ENCODE results near the gene TRAPPC10.

Gene TRAPPC10

DNA sequence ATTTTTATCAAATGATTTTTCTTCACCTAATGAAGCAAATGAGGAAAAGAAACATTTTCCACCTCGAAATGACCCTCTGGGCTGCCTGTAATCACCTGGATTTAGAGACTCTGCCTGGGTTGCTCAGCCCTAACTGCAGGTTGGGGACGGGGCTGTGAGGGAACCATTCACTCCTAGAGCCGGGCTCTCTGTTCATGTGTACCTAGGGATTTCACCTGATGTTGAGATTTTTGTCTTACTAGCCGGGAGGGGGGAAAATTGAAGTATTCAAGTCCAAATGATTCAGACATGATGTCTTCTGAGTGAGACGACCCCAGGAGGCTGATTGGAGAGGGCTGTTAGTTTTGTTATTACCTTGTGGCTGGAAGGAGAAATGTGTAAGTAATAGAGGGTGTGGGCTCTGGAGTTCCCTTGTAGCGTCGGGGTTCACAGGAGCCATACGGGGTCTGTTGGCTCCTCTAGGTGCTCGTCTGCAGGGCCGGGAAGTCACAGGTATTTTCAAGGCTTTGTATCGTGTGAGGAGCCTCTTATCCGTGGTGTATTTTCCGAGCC is 52.8 kb downstream of the TRAPPC10 start:
- peaks cover 67% of the 10 kb centered on the region for H3K36me3 ChIP-seq (ENCODE audit: insufficient read depth, low read depth, low read length)
- H3K27me3 ChIP-seq (ENCODE audit: insufficient read depth, low read length), result no peaks in the 10 kb centered on the region
- no peak overlapping the region for H3K9ac ChIP-seq (ENCODE audit: low read depth, low read length)
- H3K9me3 ChIP-seq (ENCODE audit: insufficient read depth, low read depth, low read length), result no peaks in the 10 kb centered on the region
- H3K4me3 ChIP-seq (ENCODE audit: low read length), result no peak overlapping the region
- H3K27ac ChIP-seq (ENCODE audit: low read length), result no peak overlapping the region
- no peaks in the 10 kb centered on the region for H3K4me1 ChIP-seq (ENCODE audit: insufficient read depth, low read length)

DNA sequence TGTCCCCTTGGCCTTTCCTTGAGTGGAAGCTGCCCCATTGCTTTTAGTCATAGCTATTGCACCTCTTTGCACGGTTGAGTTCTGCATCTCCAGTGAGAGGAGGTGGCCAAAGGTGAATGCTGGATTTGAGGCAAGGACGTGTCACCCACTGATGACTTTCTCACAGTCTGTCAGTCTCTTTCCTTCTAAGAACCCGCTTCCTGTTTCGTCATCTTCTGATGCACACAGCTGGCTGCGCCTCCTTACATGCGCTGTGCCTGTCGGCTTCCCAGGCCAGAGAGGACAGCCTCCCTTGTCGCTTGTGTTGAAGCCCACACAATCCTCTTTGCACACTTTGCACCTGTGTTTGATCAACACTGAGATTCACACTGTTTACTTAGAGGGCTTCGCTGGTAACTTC is 53.3 kb downstream of the TRAPPC10 start:
- Histone ChIP-seq H3K36me3 (ENCODE audit: insufficient read depth, low read depth, low read length) (peaks cover 67% of the 10 kb centered on the region), H3K27ac (ENCODE audit: low read length) (no peak overlapping the region), H3K9me3 (ENCODE audit: insufficient read depth, low read depth, low read length) (no peaks in the 10 kb centered on the region), H3K27me3 (ENCODE audit: insufficient read depth, low read length) (no peaks in the 10 kb centered on the region), H3K4me1 (ENCODE audit: insufficient read depth, low read length) (no peaks in the 10 kb centered on the region), H3K4me3 (ENCODE audit: low read length) (no peak overlapping the region), H3K9ac (ENCODE audit: low read depth, low read length) (no peak overlapping the region)

DNA sequence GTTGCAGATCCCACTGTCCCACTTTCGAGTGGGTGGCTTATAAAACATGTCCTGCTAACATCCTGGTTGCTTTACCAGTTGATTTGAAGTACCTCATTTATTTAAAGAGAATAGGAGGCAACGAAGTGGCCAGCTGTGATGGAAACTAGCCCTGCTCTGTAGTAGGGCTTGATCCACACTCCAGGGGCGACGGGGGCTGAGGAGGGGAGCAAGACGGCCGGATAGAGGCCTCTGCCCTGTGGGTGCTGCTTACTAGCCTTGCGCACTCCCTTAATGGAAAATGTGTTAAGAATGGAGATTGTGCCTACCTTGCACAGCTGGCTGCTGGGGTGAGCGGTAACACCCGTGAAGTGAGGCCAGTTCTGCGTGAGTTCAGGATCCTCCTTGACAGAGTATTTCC is 54.0 kb downstream of the TRAPPC10 start:
- no peaks in the 10 kb centered on the region for H3K9me3 ChIP-seq (ENCODE audit: insufficient read depth, low read depth, low read length)
- H3K9ac ChIP-seq (ENCODE audit: low read depth, low read length), result no peak overlapping the region
- H3K4me1 ChIP-seq (ENCODE audit: insufficient read depth, low read length), result no peaks in the 10 kb centered on the region
- H3K4me3 ChIP-seq (ENCODE audit: low read length), result no peak overlapping the region
- no peaks in the 10 kb centered on the region for H3K27me3 ChIP-seq (ENCODE audit: insufficient read depth, low read length)
- H3K27ac ChIP-seq (ENCODE audit: low read length), result no peak overlapping the region
- peaks cover 67% of the 10 kb centered on the region for H3K36me3 ChIP-seq (ENCODE audit: insufficient read depth, low read depth, low read length)

DNA sequence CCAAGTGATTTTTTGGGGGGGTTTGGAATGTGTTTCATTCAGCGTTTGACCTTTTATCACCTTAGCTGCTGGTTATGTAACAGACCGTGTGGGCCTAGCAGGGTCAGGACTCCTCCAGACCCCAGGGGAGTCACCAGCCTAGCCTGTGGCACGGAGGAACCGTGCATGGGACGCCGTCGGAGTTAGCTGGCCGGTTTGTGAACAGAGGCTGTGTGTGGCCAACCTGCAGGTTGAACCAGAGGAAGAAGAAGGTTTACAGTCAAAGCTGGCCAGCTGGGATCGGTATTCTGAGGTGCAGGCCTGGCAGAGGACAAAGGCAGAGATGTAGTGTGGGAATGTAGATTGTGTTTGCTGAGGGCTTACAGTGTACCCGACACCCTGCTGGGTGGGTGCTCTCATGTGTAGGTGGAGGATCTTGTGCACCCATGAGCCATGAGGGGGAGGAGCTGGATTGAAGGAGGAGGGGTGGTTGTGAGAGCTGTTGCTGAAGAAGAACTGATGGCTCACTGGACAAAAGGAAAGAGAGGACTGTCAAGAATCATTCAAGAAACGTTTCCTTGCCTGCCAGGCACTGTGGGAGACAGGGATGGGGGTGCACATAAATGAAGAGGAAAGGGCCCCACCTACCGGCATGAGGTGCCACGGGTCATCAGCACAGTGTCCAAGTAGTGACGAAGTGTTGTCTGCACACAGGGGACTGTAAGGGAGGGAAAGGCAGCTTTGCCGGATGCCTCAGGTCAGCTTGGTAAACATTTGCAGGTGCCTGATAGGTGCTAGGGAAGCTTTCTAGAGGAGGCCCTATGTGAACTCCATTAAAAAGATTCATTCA is 55.1 kb downstream of the TRAPPC10 start:
- Histone ChIP-seq H3K9me3 (ENCODE audit: insufficient read depth, low read depth, low read length) (no peaks in the 10 kb centered on the region), H3K4me1 (ENCODE audit: insufficient read depth, low read length) (no peaks in the 10 kb centered on the region), H3K27ac (ENCODE audit: low read length) (no peak overlapping the region), H3K4me3 (ENCODE audit: low read length) (no peak overlapping the region), H3K36me3 (ENCODE audit: insufficient read depth, low read depth, low read length) (peaks cover 60% of the 10 kb centered on the region), H3K27me3 (ENCODE audit: insufficient read depth, low read length) (no peaks in the 10 kb centered on the region), H3K9ac (ENCODE audit: low read depth, low read length) (no peak overlapping the region)

DNA sequence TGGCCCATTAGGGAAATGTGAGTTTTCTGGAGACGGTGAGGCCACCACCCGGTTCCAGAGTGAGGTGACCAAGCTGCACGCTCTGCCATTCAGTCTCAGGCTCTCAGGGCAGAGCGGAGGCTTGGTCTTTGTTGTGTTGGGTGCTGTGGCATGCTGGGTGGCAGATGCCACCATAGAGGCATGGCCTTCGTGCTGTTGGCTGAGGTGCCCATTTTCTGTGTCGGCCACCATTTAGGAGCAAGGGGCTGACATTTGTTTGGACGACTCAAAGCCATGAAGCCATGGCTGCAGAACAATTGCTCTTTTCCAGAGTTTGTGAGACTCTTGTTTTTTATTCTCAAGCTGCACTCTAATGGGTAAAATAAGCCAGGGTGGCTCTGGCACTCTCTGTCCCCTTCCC is 58.3 kb downstream of the TRAPPC10 start:
- no peak overlapping the region for H3K27ac ChIP-seq (ENCODE audit: low read length)
- no peak overlapping the region for H3K9ac ChIP-seq (ENCODE audit: low read depth, low read length)
- H3K4me3 ChIP-seq (ENCODE audit: low read length), result no peak overlapping the region
- H3K9me3 ChIP-seq (ENCODE audit: insufficient read depth, low read depth, low read length), result no peaks in the 10 kb centered on the region
- no peaks in the 10 kb centered on the region for H3K27me3 ChIP-seq (ENCODE audit: insufficient read depth, low read length)
- H3K36me3 ChIP-seq (ENCODE audit: insufficient read depth, low read depth, low read length), result peaks cover 47% of the 10 kb centered on the region
- no peaks in the 10 kb centered on the region for H3K4me1 ChIP-seq (ENCODE audit: insufficient read depth, low read length)

DNA sequence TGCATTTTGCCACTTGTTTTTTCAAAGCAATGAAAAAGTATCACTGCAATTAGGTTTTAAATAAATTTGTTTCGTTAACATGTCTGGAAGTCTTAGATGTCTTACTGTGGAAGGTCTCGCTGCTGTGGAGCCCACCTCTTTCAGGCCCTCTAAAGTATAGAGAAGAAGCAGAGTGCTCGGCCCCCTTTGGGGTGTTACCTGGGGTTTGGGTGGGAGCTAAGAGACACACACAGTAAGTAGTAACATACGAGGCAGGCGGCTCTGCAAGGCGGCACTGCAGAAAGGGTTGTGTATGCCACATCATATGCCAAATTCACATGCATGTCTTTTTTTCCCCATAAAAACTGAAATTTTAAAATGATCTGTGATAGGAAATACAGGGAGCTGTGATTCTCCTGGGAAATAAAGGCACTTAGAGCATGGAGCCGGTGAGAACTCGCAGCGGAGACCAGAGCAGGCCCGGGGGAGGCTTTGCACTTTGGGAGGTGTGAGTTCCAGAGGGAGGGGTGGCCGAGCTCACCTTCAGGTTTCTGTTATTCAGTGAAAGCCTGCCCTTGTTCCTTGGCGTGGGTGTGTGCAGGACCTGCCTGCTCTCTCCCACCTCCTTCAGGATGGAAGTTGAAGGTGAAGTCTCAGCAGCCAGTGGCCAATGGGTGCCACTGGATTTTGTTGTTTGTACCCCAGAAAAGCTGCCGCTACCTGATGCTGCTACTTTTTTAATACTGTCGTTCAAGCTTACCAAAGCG is 59.4 kb downstream of the TRAPPC10 start:
- Histone ChIP-seq H3K4me3 (ENCODE audit: low read length) (no peak overlapping the region), H3K9me3 (ENCODE audit: insufficient read depth, low read depth, low read length) (no peaks in the 10 kb centered on the region), H3K4me1 (ENCODE audit: insufficient read depth, low read length) (no peaks in the 10 kb centered on the region), H3K27me3 (ENCODE audit: insufficient read depth, low read length) (no peaks in the 10 kb centered on the region), H3K36me3 (ENCODE audit: insufficient read depth, low read depth, low read length) (peaks cover 45% of the 10 kb centered on the region), H3K9ac (ENCODE audit: low read depth, low read length) (no peak overlapping the region), H3K27ac (ENCODE audit: low read length) (no peak overlapping the region)

DNA sequence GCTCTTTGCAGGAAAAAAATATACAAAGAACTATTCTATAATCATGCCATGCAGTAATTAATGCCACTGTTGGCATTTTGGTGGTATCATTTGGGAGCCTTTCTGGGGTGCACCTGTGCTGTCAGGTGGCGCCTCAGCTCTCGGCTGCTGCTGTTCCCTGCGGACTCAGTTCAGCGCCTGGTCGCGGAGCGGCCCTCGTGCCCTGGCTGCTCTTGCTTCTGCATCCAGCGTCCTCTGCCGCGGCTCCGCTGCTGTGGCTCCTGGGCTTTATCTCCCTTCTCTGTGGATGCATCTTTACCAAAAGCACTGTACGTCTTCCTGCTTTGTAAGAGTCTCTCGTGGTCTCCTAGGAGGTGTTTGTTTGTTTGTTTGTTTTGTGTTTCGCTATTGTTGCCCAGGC is 60.0 kb downstream of the TRAPPC10 start:
- no peak overlapping the region for H3K9ac ChIP-seq (ENCODE audit: low read depth, low read length)
- H3K4me3 ChIP-seq (ENCODE audit: low read length), result no peak overlapping the region
- H3K4me1 ChIP-seq (ENCODE audit: insufficient read depth, low read length), result no peaks in the 10 kb centered on the region
- H3K27ac ChIP-seq (ENCODE audit: low read length), result no peak overlapping the region
- peaks cover 45% of the 10 kb centered on the region for H3K36me3 ChIP-seq (ENCODE audit: insufficient read depth, low read depth, low read length)
- H3K9me3 ChIP-seq (ENCODE audit: insufficient read depth, low read depth, low read length), result no peaks in the 10 kb centered on the region
- no peaks in the 10 kb centered on the region for H3K27me3 ChIP-seq (ENCODE audit: insufficient read depth, low read length)

DNA sequence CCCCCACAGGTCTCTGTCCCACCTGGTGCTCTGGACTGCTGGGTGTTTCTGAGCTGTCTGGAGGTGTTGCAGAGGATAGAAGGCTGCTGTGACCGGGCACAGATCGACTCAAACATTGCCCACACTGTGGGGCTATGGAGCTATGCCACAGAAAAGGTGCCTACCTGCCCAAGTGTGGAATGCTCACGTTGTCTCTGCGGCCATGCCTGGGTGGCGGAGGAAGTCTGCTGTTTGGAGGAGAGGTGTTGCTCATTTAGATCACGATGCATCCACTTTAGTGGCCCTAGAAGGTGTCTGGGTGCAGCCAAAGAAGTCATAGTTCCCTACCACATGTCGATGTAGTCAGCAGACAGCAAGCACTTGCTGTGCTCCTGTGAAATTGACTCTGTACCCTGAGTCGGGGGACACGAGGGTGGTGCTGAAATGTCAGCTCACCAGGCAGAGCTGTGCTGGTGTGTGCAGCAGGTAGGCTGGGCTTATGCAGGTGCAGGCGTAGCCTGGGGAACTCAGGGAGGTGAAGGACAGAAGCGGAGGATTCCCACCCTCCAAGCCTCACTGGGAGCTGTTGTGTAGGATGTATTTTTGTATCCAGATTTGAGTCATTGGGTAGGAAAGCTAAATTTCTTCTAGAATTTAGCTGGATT is 62.3 kb downstream of the TRAPPC10 start:
- Histone ChIP-seq H3K4me1 (ENCODE audit: insufficient read depth, low read length) (peaks cover 6% of the 10 kb centered on the region; the same call in 1 of the 2 replicates), H3K27me3 (ENCODE audit: insufficient read depth, low read length) (no peaks in the 10 kb centered on the region), H3K9me3 (ENCODE audit: insufficient read depth, low read depth, low read length) (no peaks in the 10 kb centered on the region), H3K36me3 (ENCODE audit: insufficient read depth, low read depth, low read length) (peaks cover 61% of the 10 kb centered on the region), H3K9ac (ENCODE audit: low read depth, low read length) (no peak overlapping the region), H3K27ac (ENCODE audit: low read length) (no peak overlapping the region), H3K4me3 (ENCODE audit: low read length) (no peak overlapping the region)

DNA sequence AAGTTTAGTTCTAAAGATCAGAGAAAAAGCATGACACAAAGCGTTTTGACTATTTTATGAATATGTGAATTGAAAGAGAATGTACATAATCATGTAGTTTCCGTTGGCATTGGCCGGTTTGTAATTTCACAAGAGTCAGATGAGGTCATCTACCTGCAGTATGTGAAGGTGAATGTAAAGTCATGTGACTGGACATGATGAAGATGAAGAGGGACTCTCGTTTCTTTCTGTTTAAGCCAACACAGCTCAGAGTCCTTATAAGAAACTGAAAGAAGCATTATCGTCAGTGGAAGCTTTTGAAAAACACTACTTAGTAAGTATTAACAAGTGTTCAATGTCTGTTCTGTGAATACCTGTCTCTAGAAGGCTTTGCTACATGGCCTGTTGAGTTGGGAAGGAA is 64.2 kb downstream of the TRAPPC10 start:
- Histone ChIP-seq H3K36me3 (ENCODE audit: insufficient read depth, low read depth, low read length) (peaks cover 72% of the 10 kb centered on the region), H3K4me1 (ENCODE audit: insufficient read depth, low read length) (peaks cover 6% of the 10 kb centered on the region; the same call in 1 of the 2 replicates), H3K9ac (ENCODE audit: low read depth, low read length) (no peak overlapping the region), H3K27ac (ENCODE audit: low read length) (no peak overlapping the region), H3K4me3 (ENCODE audit: low read length) (no peak overlapping the region), H3K27me3 (ENCODE audit: insufficient read depth, low read length) (no peaks in the 10 kb centered on the region), H3K9me3 (ENCODE audit: insufficient read depth, low read depth, low read length) (no peaks in the 10 kb centered on the region)

DNA sequence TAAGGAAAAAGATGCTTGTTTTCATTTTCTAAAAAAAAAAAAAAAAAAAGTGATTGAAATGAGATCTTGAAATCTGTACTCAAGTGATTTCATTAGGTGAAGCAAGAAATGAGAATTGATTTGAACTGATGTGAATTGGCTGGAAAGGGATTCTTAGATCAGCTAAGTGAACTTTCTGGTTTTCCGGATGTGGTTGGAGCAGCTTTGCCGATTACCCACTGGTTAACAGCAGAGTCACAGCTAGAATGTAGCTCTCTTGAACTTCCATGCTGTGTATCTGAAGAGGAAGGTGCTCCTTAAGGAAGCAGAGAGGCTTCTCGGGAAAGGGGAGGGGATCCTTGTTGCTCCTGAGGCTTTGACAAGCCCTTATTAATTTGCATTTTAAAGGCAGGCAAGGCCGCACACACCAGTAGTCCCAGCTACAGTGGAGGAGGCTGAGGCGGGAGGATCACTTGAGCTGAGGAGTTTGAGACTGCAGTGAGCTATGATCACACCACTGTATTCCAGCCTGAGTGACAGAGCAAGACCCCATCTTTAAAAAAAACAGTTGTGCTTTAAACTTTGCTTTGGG is 66.4 kb downstream of the TRAPPC10 start:
- Histone ChIP-seq H3K9me3 (ENCODE audit: insufficient read depth, low read depth, low read length) (no peaks in the 10 kb centered on the region), H3K4me1 (ENCODE audit: insufficient read depth, low read length) (peaks cover 6% of the 10 kb centered on the region; the same call in 1 of the 2 replicates), H3K9ac (ENCODE audit: low read depth, low read length) (no peak overlapping the region), H3K36me3 (ENCODE audit: insufficient read depth, low read depth, low read length) (peaks cover 94% of the 10 kb centered on the region), H3K4me3 (ENCODE audit: low read length) (no peak overlapping the region), H3K27ac (ENCODE audit: low read length) (no peak overlapping the region), H3K27me3 (ENCODE audit: insufficient read depth, low read length) (no peaks in the 10 kb centered on the region)

DNA sequence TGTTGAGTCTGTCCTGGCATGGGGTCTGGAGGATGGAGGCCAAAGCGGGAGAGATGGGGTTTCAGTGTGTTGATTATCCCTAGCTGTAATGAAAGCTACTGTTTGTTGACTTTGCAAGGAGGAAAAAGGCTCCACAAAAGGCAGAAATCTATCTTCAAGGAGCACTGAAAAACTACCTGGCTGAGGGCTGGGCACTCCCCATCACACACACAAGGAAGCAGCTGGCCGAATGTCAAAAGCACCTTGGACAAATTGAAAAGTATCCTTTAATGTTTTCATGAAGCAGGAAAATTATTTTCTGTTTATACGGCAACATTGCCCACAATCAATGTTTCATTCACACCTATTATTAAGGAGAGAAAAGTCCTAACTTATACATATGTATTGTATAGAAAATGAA is 67.3 kb downstream of the TRAPPC10 start:
- peaks cover 95% of the 10 kb centered on the region for H3K36me3 ChIP-seq (ENCODE audit: insufficient read depth, low read depth, low read length)
- H3K9me3 ChIP-seq (ENCODE audit: insufficient read depth, low read depth, low read length), result no peaks in the 10 kb centered on the region
- H3K4me3 ChIP-seq (ENCODE audit: low read length), result no peak overlapping the region
- H3K27me3 ChIP-seq (ENCODE audit: insufficient read depth, low read length), result no peaks in the 10 kb centered on the region
- no peak overlapping the region for H3K9ac ChIP-seq (ENCODE audit: low read depth, low read length)
- H3K27ac ChIP-seq (ENCODE audit: low read length), result no peak overlapping the region
- H3K4me1 ChIP-seq (ENCODE audit: insufficient read depth, low read length), result peaks cover 6% of the 10 kb centered on the region; the same call in 1 of the 2 replicates
